Astrocyte of the hippocampus (primary cell): Measurements from ENCODE around the gene ACMSD.
"Not testable (repeated sequence)": the region's sequence is repeated elsewhere in the genome, so short reads cannot be mapped to it uniquely, and the experiment has no call there.

Experiments used
- DNase-seq: peaks from one replicate; pipeline ENCODE4 v3.0.0; 2011; ENCODE audit warnings: low read depth, low spot score

The ACMSD gene

DNA sequence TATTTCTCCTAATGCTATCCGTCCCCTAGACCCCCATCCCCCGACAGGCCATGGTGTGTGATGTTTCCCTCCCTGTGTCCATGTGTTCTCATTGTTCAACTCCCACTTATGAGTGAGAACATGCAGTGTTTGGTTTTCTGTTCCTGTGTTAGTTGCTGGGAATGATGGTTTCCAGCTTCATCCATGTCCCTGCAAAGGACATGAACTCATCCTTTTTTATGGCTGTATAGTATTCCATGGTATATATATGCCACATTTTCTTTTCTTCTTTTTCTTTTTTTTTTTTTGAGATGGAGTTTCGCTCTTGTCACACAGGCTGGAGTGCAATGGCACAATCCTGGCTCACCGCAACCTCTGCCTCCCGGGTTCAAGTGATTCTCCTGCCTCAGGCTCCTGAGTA is 9.2 kb downstream of the ACMSD start:
- not testable (repeated sequence) for DNase-seq

DNA sequence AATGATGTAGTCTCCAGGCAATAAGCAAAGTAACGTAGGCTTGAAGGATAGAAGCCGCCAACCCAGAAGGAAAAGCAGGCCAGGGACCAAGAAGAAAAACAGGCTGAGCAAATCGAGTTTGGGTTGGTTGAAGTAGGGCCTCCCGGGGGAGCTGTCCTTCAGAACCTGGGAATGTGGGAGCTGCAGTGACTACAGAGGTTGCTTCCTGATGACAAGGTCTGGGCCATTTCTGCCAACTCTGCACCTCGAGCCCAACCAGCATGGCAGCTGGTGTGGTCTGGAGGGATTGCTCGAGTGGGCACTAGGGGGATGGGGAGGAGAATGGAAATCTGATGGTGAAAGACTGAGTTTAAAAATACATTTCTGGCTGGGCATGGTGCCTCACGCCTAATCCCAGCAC is 14.1 kb downstream of the ACMSD start:
- peak; percentile 12 for DNase-seq

DNA sequence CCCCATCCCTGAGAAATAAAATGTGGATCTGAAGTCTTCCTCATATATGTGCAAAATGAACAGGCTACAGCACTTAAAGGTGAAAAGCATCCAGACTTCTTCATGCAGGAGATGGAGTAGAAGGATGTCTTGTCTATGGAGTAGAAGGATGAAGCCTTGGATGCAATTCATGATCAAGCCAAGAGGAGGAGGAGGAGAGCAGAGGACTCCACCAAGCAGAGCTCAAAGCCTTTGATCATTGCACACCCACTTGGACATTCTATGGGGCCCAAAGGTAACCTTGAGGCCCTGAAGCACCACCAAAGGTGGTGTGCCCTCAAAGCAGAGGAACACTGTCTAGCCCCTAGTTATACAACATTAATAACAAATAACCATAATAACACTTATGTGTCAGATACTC is 17.3 kb downstream of the ACMSD start:
- no peak for DNase-seq

DNA sequence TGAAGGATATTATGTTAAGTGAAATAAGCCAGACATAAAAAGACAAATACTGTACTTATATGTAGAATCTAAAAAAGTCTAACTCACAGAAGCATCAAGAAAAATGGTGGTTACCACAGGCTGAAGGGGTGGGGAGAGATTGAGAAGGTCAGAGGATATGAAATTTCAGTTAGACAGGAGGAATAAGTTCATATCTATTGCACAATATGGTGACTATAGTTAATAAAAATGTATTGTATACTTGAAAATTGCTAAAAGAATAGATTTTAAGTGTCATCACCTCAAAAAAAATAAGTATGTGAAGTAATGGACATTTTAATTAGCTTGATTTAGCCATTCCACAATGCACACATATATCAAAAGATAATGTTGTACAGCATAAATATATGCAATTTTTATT is 19.8 kb downstream of the ACMSD start:
- no peak for DNase-seq

DNA sequence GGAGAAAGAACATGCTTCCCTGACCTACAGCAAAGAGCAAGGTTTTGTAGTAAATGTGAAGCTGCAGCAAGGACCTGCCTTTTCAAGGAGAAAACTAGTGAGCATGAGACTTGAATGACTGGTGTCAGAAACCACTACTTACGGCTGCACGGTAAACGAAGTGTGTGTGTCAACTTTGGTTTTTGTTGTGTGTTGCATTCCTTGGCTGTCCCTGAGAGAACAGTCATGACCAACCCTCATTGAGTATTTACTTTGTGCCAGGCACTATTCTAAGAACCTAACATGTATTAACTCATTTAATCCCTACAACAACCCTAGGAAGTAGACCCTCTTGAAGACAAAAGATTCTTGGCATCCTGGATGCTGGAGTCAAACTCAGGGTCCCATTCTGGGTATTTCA is 22.8 kb downstream of the ACMSD start:
- DNase-seq, result no peak

DNA sequence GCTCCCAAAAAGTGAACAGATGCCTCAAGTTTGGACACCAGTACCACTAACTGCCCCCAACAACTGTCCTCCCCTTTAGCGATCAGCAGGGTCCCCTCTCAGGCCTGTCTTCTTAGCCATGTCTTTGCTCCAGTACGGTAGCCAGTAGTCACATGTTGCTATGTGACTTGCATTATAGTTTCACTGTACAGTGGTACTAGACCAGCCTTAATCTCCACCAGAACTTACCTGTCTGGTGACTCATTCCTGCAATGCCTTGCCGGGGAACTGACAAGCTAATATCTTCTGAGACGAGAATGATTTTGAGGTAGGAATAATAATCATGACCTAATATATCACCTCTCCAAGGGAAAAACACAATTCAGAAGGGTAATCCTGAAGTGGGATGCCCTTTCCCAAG is 23.7 kb downstream of the ACMSD start:
- no peak for DNase-seq

DNA sequence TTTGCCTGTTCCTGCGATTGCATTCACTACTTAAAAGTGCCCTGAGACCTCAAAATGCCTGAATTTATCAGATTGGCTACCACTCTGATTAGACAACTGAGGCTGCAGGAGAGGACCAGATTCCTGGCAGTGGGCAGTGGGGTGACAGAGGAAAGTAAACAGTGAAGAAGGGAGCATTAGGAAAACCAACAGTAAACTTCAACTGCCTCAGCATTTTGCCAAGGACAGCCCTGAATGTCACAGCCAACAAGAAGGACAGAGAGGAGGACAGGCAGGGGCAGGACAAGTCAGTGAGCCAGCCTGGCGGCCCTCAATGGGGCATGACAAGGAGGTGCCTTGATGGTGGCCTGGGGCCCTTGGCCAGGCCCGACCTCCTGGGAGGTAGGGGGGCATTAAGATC is 24.3 kb downstream of the ACMSD start:
- no peak for DNase-seq

DNA sequence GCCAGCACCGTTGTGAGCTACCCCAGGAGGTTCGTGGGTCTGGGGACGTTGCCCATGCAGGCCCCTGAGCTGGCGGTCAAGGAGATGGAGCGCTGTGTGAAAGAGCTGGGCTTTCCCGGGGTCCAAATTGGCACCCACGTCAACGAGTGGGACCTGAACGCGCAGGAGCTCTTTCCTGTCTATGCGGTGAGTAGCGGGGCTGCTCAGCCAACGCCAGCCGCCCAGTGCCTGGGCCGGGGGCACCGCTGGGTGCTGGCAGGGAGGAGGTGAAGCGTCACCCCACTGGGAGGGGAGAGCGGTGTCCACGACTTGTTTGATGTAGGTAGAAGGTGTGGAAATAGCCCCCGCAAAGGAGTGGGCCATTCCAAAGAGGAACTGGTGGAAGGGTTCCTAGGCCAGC is 25.0 kb downstream of the ACMSD start:
- DNase-seq, result no peak

DNA sequence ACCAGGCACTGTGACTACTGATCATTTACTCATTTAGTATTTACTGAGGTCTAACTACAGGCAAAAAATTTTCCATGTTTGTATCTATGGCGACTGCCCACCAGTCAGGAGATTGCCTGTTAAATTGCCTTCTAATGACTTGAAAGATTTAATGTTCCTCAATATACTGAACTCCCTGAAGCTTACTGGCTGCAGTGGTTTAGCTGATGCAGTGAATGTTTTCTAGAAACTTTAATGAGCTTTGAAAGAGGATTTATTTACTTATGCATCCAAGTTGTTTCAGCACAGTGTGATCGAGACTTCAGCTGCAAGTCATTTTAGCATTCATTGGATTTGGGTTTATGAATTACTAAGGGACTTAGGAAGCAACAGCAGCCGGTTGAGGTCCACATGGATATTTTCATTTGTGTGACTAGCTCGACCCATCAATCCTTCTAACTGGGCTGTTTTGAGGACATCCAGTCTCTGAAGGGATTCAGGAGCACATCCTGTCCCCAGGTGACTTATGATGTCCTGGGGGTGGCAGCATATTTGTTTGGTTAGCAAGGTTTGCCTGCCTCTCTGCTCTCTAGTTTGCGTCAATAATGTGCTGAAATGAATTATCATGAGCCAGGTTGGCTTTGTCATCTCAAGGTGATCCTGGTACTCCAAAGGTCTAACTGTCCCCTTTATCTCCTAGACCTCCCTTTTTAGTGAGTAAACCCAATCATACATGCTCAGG is 26.8 kb downstream of the ACMSD start:
- no peak for DNase-seq

DNA sequence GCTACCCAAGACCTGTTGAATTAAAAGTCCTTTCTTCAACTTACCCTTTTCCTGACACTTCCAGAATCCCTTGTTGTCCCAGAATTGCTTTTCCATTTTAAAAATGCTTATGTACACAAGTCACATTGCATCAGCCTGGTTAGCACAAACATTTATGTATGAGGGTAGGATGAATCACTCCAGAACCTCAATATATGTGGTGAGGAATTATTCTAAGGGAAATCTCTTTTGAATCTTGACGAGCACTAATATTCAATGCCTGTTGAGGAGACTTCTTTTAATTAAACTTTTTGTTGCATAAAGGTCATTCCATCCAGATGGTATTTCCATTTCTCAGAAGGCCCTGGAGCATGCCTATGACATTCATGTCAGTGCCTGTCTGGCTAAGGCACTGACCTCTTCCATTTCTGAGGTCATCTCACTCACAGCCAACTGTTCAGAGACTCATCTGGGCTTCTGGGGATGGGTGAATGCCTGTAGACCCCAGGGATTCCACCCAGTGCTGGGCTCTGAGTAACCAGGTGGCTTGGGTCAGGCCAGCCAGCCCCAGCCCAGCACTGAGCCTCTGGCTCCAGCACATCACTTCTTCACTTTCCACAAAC is 28.2 kb downstream of the ACMSD start:
- DNase-seq, result peak; percentile 46

DNA sequence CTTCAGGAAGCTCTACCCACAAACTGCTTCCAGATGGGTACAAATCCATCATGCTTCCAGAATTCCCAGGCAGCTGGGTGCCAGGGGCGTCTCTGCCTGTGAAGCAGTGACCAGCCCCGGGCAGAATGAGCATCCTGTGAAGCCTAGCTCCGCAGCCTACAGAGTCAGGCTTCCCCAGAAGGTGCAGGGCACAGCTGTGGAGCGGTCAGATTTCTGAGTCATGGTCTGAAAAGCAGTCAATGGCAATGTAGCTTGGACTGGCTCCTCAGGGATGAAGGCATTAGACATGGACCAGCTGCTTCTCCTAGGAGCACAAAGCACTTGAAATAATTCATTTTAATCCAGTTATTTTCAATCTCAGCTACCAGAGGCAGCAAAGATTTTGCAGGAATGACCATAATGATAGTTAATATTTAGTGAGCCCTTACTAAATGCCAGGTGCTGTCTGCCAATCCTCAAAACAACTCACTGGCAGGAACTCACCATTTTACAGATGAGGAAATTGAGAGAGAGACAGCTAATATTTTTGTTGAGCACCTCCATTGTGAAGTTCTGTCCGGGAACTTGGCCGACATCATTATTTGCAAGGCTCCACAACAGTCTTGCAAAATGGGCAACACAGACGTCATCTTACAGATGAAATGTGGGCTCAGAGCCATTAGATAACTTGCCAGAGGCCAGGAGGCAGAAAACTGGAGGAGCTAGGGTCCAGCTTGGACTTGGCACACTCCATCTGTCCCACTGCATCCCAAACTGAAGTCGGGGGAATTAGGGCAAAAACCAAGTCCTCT is 31.7 kb downstream of the ACMSD start:
- no peak for DNase-seq

DNA sequence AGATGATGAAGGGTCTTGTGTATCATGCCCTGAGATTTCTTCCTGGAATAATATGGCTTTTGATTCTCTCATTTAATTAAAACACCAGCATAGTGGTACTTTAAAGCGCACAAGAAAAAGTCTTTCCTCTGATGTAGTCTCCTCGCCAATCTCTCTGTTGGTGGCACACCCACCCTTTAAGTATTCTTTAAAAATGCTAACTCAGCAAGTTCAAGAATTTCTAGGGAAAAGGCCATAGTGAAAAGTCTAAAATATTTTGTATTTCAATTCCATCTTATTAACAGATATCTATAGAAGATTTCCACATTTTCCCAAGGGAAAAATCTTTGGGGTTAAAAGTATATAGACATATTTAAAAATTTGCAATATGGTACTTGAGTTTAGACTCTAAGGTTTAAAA is 34.7 kb downstream of the ACMSD start:
- no peak for DNase-seq

DNA sequence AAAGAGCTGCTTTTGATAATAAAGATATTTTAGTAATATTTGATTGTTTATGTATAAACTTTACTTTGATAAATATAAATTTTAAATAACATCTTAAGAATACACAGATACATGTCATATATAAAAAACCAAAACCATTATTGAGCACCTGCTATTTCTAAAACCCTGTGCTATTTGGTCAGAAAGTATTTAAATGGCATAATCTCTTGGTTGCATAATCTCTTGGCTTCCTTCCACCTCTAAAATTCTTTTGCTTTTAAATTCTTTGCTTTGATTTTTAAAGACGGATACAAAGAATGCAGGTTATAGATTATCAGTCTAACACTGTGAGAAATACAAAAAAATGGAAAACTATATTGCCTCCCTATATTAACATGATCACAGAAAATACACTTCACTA is 36.9 kb downstream of the ACMSD start:
- no peak for DNase-seq

DNA sequence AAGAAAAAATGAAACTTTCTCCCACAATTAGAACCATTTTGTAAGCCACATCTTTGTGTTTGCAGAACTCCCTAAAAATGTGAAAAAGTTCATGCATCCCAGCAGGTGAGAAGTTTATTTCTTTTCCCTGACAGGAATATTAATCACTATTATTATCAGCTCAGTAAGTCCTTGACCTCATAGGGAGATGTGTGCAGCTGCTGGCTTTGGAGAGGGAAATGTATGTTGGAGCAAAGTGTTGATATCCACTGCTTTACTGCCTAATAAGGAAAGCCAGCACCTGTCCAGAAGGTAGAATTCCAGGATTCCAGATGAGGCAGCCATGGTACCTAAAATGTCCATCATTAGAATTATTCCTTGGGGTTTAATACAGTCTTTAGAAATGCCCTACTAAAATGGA is 44.4 kb downstream of the ACMSD start:
- DNase-seq, result no peak

DNA sequence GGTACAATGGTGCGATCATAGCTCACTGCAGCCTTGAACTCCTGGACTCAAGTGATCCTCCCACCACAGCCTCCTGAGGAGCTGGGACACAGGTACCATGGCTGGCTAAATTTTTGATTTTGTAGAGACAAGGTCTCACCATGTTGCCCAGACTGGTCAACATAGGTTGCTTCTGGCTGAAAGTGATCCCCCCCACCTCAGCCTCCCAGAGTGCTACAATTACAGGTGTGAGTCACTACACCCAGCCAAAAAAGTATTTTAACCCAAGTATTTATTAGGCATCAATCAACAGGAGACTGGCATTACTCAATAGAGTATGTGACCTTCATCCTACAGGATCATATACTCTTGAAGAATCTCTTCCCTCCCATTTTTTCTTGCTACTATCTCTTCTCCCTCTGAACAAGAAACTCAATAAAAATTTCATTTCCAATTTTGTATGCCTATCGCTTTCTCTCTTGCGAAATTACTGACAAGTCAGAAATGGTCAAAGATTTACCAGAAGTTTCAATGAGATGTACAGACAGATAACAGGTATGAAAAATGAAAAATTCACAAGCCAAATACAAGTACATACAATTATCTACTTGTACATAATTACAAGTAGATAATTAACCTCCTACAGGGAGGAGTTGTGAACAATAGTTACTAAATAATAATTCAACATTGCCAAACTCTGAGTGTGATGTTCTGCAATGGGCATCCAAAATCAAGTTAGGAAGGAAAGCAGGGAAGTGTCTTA is 45.3 kb downstream of the ACMSD start:
- no peak for DNase-seq

DNA sequence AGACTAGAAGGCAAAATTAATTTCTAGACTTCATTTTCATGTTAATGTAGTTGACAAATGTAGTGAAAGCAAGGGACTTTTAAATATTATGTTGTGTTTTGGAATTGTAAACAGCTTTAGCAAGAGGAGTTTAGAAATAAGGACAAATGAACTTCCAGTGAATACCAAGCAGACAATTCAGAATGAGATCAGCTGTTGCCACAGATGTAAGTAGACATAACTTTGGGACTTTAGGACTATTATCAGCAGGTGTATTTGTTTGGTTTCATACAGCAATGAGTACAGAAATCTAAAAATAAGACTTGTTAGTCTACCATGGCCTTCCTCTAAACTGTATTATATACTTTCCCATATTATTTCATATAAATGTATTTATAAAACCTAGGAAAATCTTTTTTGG is 46.0 kb downstream of the ACMSD start:
- no peak for DNase-seq

DNA sequence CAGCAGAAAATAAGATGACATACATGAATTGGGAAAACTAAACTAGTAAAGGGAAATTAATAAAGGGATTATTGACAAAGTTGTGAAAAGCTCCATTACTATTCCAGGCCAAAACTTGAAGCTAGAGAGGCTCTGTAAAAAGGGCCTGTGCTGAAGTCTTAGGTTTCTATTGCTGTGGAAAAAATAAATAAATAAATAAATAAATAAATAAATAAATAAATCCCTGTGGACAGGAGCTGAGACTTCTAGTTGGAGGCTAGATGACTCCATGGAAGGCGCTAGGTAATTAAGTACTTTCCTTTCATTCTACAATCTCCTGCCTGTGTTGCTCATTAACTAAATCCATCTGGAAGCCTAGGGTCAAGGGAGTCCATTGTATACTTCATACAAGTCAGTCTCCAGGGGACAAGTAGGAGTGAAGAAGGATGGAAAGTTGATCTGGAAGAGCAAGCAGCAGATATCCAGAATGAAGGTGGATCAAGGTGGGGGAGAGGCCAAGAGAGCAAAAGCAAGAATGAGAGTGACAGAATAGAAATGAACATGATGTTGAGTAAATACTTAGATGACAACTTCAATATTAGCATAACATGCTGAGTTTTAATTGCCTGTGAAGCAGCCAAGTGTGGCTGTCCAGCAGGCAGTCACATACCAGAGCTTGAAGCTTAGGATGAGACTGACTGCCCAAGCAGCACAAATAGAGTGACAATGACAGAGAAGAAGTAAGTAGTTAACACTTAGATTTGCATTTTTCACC is 54.0 kb downstream of the ACMSD start:
- DNase-seq, result no peak

DNA sequence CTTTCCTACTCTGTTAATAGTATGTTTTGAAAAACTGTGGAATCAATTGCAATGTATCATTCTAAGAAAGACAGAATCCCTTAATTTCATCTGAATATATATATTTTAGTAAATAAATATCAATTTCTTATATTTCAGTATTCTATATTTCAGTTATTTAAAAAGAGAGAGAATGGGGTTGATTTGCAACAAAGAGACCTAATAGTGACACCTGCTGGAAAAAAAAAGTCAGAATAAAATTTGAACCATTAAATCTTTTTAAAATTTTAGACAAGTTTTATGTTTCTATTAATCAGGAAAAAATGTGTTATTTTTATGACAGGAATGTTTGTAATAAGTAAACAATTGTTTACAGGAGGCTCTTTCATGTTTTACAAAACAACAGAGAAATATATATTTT is 59.5 kb downstream of the ACMSD start:
- no peak for DNase-seq

DNA sequence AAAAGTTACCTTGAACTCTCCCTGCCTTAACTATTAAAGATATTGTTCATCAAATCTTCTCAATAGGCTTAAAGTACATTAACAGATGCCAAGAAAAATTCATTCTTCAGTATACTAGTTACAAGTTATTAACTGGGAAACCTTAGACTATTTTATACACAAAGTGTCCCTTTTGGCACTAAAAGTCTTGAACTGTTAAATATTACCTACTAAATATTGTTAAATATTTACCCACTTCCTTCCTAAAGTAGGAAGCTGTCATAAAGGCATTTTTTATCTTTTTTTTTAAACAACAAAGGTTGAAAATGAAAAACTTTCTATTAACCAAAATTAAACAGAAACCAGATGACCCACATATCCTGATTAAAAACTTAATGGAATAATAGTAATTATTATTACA is 60.8 kb downstream of the ACMSD start:
- DNase-seq, result no peak

DNA sequence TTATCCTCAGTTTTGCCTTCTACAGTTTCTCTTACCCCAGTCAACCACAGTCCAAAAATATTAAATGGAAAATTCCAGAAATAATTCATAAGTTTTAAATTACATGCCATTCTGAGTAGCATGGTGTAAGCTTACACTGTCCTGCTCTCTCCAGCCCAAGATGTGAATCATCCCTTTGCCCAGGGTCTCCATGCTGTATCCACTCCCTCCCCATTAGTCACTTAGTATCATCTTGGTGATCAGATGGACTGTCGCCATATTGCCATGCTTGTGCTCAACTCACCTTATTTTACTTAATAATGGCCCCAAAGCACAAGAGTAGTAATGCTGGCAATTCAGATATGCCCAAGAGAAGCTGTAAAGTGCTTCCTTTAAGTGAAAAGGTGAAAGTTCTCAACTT is 61.7 kb downstream of the ACMSD start:
- DNase-seq, result no peak

DNA sequence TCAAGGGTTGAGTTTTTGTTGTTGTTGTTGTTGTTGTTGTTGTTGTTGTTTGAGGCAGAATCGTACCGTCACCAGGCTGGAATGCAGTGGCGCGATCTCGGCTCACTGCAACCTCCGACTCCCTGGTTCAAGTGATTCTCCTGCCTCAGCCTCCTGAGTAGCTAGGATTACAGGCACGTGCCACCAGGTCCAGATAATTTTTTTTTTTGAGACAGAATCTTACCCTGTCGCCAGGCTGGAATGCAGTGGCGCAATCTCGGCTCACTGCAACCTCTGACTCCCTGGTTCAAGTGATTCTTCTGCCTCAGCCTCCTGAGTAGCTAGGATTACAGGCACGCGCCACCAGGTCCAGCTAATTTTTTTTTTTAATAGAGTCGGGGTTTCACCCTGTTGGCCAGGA is 65.3 kb downstream of the ACMSD start:
- DNase-seq, result not testable (repeated sequence)

DNA sequence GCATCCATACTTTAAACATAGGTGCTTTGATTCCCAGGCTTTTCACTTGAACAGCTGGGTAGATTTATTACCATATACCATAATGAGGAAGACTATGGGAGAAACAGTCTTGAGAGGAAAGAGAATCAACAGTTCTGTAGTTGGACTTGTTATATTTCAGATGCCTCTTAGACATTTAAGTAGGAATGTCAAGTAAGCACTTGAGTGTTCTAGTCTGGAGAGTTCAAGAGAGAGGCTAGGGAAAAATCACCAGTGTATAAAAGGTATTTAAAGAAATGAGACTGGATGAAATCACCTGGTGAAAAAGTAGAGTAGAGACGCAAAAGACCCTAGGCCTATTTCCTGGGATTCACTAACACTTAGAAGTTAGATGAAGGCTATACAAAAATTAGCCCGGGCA is 66.8 kb downstream of the ACMSD start:
- DNase-seq, result no peak
